ENCODE measurements around the gene ELK1.
"Not testable (repeated sequence)": the region's sequence is repeated elsewhere in the genome, so short reads cannot be mapped to it uniquely, and the experiment has no call there.

The ELK1 gene, protein sequence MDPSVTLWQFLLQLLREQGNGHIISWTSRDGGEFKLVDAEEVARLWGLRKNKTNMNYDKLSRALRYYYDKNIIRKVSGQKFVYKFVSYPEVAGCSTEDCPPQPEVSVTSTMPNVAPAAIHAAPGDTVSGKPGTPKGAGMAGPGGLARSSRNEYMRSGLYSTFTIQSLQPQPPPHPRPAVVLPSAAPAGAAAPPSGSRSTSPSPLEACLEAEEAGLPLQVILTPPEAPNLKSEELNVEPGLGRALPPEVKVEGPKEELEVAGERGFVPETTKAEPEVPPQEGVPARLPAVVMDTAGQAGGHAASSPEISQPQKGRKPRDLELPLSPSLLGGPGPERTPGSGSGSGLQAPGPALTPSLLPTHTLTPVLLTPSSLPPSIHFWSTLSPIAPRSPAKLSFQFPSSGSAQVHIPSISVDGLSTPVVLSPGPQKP

DNA sequence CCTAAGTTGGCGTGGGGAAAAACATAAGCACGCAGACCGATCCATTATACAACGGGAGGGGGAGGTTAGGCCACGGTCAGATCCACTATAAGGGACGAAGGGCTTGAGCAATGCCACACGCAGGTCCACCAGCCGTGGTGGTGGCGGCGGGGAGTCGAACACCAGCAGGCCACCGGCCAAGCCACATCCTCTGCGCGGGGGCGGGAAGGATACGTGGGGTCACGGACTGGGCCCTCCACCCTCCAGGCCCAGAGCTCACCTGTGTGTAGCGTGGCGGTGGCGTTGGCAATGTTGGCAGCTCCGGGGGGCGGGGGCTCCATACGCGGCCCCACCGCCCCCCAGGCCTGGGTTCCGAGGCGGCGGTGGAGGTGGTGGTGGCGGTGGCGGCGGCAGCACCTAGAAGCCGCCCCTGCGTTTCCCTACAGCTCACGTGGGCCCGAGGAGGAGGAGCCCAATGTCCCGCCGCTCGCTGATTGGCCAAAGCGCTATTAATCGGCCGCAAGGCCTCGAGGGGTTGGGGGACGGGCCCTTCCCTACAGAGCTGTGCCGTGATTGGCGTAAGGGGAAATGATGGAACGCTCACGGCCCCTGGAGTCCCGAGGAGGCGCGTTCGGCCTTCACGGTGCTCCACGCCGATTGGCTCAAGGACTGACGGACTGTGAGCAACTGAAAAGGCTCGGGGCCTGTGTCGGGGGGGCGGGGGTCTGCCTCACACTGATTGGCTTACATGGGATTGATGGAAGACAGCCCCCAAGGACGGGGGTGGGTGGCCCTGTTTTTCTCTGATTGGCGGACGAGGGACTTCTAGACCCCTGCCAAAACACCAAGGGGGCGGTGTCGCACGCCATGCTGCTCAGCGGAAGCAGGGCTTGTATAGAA, at the start of gene ELK1:
Gene ELK1 (minus strand): TSS at position 400 of the 879 bp plus-strand sequence. CDS start 9,122 bp downstream, outside the sequence.
- peak; percentile 88 for DNase-seq (ENCODE audit: low spot score)

DNA sequence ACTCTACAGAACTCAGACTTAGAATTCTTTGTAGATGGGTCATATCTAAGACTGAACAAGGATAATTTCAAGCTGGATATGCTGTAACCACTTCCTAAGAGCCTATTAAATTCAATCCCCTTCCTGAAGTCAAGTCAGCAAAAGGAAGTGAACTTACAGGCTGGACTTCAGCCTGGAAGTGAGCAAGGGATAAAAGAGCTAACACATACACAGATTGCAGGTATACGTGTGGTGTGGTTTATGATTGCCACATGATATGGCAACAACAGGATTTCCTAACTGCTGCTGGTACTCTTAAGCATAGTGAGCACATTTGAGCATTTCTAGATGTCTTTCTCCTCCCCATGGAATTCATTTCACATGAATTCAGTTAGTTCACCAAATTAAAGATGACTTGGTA, 46.8 kb upstream of the ELK1 start:
- no peak for DNase-seq (ENCODE audit: low spot score)

DNA sequence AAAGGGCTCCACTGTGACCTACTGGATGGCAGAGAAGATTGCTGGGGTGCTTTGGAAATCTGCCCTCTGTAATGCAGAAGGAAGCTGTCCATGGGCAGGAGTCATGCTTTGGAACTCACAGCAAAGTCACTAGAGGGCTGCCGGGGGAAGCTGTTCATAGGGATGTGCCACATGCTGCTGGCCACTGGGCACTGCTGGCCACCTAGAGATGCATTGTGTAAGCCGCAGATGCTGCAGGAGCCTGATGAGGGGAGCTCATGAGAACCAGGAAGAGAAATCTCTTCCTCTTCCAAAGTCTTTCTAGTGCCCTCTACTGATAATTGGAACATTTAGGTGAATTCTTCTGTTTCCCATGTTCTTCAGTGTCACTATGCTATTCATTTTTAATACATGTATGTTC, 39.8 kb upstream of the ELK1 start:
- DNase-seq (ENCODE audit: low spot score), result no peak

DNA sequence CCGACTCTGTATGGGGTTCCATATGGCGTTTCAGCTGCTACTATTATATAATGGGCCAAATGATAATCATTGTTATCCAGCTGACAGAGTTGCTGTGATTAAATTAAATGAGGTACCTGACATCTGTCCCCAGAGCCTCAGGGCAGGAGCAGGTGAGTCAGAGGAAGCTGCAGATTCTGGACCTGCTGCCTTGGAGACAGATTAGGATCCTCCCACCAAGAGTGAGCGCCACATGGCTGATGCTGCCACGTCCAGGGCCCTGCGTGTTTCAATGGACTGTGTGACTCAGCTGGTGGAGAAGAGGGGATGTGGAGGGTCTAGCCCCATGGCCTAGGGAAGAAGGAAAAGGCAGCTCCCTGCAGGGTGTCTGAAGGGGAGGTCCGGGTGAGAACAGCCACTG, 36.9 kb upstream of the ELK1 start:
- DNase-seq (ENCODE audit: low spot score), result no peak

DNA sequence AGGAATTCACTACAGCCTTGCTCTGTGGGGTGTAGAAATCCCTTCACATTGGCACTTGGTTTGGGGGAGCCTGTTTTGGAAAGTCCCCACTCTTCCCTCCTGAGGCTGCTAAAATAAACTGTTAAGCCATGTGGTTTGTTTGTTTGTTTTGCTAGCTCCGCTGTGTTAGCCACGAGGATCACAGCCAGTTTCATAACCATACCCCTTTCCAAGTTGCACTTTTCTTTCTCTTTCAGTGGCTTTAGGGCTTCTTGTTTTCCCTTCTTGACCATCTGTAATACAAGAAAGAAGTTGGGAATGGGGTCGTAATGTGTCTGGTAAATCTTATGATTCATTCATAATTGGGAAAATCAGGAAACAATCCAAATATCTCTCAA, 33.5 kb upstream of the ELK1 start:
- no peak for DNase-seq (ENCODE audit: low spot score)

DNA sequence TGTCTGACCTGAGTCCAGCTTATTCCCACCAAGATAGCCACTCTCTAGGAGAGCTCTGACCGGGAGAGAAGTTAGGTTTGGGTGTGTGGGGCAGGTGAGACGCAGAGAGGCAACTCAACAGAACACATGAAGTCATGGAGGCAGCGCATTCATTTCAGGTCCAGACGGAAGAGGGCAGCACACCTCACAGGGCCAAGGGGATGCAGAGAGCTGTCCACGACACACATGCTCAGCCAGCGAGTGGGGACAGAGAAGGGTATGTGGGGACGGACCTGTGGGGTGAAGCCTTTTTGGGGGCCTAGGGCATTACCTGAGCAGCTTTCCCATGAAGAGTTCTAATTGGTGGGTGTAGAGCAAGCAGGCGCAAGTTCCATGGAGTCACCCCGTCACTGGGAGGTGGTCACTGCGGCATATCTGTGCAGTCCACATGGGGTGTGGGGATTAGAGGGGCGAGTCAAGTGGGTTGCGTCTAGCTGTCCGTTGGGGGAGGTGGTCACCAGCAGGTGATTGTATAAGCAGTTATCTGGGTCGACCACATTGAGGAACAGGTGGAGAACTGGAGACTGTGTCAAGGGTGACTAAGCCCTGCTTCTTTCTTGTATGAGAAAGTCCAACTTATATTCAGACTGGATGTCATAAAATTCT, 32.9 kb upstream of the ELK1 start:
- DNase-seq (ENCODE audit: low spot score), result no peak

DNA sequence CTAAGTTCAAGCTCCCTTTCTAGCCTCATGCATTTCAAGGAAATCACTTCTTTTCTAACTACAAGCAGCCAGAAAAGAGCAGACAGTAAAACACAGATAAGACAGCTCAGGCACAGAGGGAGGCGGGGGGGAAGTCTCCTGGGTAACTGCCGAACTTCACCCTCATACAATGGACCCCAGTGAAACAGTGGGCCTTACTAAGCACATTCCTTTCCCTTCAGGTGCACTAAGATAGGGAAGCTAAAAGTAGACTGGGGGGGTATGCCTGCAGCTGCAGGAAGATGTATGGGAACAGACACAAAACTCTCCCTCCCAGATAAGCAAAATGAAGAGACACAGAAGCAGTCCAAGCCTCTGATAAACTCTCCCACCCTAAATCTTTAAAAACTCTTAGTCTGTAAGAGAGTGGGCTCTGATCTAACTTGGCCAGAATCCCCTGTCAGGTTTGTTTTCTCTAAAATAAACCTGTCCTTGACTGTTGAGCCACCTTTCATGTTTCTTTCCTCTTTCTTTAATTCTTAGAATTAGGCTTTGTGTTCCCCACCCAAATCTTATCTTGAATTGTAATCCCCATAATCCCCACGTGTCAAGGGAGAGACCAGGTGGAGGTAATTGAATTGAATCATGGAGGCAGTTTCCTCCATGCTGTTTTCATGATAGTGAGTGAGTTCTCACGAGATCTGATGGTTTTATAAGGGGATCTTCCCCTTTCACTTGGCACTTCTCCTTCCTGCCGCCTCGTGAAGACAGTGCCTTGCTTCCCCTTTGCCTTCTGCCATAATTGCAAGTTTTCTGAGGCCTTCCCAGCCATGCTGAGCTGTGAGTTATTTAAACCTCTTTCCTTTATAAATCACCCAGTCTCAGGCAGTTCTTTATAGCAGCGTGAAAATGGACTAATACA, 25.8 kb upstream of the ELK1 start:
- DNase-seq (ENCODE audit: low spot score), result not testable (repeated sequence)

DNA sequence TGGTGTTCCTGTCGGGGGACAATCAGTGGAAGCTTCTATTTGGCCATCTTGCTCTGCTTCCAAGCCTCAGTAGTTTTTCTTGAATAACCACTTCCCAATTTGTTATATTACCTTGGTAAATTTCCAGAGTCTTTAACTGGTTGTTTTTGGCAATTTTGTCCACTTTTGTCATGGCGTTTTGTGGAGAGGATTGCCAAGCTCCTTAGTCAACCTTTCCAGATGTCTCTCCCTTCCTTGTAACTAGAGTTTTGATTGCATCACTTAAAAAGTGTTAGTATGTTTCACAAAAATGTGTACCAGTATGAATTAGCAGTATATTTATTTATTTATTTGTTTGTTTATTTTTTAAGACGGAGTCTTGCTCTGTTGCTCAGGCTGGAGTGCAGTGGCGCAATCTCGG, 24.4 kb upstream of the ELK1 start:
- DNase-seq (ENCODE audit: low spot score), result no peak

DNA sequence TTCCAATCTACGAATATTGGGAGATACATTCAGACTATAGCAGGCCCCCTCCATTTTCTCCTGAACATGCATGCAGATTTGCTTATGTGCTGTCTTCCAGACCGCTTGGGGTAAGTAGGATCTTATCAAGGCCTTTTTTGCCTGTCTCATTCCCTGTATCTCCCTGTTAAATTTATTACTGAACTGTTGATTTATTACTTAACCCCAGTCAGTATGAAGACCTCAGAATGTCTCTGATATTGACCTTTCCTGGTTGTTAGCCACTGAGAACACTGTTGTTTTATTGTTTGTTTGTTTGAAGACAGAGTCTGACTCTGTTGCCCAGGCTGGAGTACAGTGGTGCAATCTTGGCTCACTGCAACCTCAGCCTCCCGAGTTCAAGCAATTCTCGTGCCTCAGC, 15.4 kb upstream of the ELK1 start:
- DNase-seq (ENCODE audit: low spot score), result not testable (repeated sequence)

DNA sequence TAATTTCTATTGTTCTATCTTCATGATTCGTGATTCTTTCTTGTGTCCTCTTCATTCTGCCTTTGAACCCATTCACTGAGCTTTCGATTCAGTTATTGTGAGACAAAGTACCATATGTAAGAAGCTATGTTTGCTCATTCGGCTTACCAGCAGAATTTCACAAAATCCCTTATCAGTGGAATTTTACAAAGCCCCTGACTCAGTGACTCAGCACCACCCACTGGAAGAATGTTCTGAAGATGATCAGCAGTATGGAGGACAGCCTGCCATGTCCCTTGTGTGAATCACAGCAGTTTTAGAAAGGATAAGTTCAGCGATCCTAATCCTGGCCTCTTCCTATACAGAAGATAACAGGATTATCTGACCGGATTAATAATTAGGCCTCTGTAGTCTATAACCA, 14.4 kb upstream of the ELK1 start:
- DNase-seq (ENCODE audit: low spot score), result no peak

DNA sequence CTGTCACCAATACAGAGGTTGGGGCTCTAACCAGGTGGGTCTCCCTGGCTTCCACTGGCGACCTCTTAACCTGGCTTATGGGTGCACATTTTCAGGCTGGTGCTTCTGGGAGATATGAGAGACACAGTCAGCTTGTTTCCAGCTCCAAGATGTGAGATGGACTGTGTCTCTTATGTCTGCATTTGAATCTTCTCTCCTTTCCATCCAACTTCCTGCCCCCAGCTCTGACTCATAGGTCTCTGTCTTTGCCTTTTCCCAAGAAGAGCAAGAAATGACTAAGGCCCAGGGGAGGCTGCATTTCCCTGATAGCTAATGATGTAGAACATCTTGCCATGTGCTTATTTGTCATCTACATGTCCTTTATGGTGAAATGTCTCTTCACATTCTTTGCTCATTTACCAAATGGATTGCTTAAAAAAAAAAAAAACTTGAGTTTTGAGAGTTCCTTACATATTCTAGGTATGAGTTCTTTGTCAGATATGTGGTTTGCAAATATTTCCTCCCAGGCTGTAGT, 11.8 kb upstream of the ELK1 start:
- DNase-seq (ENCODE audit: low spot score), result no peak

DNA sequence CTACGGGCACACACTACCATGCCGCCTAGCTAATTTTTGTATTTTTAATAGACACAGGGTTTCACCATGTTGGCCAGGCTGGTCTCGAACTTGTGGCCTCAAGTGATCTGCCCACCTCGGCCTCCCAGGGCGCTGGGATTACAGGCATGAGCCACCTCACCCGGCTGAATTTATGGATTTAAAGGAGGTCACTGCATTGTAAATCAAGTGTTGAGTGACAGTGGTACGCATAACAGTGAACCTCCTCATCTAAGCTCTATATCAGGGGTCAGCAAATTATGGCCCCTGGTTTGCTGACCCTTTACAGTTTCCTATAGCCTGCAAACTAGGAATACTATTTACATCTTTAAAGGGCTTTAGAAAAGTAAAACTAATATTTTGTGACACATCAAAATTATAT, 11.2 kb upstream of the ELK1 start:
- no peak for DNase-seq (ENCODE audit: low spot score)

DNA sequence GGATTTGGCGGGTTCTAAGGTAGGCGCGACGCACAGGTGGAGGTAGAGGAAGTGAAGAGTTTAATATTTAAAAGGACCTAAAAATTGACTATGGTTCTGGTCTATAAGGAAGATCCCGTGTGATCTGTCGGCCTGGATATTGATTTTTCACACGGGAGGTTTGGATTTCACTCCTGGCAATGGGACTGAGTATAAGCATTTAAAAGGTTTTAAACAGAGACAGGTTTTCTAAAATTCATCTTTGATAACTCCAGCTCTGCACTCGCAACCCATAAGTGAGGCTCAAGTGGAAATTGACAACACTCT, 9.0 kb upstream of the ELK1 start:
- DNase-seq (ENCODE audit: low spot score), result no peak

DNA sequence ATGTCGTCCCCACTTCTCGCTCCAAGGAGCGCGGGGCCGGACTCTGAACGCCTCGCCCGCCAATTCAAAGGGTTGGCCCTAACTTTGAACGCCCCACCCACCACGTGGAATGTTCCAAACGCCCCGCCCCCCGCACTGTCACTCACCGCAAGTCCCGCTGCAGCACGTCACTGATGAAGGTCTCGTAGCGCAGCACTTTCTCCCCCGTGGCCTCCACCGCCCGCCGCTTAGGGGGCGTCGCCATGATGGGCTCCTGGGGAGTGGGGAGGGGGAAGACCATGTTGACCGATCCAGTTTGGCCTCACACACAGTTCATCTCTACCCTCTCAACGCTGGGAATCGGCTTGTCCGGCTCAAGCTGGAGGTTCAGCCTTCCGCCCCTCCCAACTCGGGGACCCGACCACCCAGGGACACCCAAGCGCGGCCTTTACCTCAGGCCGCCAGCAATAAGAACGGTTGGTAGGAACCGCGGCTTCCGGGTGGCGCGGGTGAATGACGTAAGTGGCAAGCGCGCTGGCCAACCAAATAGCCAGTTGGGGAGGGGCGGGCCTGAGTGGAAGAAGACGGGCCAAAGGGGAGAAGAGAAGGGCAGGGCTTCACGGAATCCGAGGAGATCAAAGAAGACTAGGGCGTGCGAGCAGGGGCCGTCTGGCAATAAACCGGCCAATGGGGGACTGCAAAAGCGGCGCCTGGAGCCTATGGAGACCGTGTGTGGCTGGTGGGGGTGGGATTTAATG, 8.5 kb upstream of the ELK1 start, which contains the start of gene UXT:
Gene UXT (minus strand): TSS at position 497 of the 737 bp plus-strand sequence. CDS start 253 bp downstream, at position 244.
- peak; percentile 88 for DNase-seq (ENCODE audit: low spot score)

DNA sequence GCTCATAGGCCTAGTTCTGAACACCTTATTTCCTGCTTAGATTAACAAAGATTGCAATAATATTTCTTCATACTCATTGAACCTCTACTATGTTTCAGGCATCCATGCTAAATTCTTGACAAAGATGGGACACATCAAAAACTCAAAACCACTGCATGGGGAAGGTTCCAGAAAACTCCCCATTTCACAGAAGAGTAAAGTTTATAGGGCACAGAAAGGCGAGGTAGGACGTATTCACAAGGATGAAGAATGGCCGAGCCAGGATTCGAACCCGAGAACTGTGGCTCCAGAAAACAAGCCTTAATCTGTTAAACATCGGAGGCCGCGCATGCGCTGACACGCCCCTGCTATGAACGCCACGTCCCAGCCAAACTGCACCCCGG, 7.9 kb upstream of the ELK1 start:
- no peak for DNase-seq (ENCODE audit: low spot score)

DNA sequence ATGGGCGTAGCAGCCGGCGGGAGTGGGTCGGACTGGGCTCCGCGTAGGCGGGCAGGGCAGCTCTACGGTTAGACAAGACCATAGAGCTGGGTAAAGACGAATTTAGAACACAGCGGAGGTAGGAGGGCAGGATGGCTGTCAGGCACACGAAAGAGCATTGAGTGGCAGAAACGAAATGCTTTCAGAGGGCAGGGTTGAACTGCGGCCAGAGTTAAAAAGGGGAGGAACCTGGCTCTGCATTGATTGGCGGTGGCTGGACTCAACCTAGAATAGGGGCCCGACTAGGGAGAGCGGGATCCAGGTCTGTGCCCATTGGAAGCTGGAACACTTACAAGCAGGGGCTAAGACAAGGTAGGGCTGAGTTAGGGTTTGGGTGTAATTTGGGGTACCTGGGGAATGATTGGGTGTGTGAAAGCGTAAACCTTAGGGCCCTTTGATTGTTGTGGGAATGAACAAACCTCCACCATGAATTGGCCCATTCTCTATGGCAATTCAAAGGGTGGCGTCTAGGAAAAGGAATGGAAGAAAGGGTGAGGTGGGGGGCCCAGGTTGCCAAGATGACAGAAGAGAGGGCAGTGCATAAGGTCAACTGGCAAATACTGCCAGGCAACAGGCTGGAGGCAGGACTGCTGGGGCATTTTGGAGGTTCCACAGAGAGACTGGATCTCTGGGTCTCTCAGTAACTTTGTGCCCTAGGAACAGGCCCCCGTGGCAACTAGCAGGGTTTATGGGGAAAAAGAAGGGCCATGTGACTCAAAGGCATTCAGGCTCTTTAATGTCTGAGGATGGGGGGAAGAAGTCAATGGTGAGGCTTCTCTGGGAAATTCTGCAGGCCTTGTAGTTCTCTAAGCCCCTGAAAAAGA, 911 bp upstream of the ELK1 start:
- DNase-seq (ENCODE audit: low spot score), result no peak

DNA sequence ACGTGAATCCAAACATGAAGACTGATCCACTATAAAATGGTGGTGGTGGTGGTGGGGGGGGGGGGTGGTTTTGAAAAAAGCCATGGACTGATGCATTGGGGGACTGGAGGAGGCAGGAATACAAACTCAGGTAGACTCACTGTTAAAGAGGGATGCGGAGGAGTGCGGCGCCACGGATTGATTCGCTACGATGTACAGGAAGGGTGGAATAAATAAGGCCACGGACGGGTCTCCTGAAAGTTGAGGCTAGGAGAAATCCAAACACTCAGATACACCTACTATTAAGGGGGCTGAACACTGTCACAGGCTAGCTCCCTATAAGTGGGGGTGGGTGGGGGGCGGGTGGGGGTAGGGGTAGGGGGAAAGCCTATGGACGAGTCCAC, 591 bp downstream of the ELK1 start:
- no peak for DNase-seq (ENCODE audit: low spot score)

DNA sequence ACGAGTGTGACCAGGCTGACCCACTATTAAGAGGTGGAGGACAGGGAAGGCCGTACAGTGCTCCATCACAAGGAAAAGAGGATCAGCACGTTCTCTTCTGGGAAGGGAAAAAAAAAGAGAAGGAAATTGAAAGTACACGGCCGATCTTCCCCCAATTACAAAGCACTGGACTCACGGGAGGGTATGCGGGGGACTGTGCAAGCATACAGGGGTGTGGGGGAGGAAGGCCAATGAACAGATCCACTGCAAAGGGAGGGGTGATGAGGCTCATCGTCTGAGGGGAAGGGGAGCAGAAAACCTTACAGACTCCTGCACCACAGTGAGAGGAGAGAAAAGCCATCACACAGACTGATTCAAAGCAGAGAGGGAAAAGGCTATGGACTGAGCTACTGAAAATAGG, 1.1 kb downstream of the ELK1 start:
- no peak for DNase-seq (ENCODE audit: low spot score)

DNA sequence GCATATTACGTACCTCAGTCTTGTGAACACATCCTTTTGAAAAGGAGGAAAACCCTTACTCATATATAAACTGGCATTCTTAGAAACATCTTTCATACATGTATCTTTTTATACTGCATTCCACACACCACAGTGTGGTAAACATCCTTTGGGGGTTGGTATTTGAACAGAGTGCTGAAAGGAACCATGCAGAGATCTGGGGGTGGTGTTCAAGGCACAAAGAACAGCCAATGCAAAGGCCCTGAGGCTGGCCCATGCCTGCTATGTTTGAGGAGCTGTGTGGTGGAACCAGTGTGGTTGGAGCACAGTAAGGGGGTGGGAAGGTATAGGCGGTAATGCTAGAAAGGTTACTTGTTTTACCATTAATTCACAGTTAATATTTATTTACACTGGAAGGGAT, 2.0 kb downstream of the ELK1 start:
- DNase-seq (ENCODE audit: low spot score), result no peak

DNA sequence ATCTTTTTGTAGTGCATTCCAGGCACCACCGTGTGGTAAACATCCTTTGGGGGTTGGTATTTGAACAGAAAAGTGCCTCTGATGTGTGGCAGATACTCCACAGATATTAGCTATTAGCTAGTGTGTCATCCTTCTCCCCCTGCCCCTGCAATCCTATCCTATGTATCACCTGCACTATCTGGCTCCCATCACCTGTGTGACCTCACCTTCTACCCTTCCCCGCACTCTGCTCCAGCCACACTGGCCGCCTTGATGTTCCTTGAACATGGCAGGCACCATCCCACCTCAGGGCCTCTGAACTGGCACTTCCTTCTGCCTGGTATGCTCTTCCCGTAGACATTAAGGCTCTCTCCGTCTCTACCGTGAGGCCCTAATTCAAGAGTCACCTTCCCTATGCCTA, 3.7 kb downstream of the ELK1 start:
- DNase-seq (ENCODE audit: low spot score), result no peak

Data from LoVo (cell line).